ENCODE measurements around the gene NFE2.
"Not testable (repeated sequence)": the region's sequence is repeated elsewhere in the genome, so short reads cannot be mapped to it uniquely, and the experiment has no call there.

Gene NFE2

DNA sequence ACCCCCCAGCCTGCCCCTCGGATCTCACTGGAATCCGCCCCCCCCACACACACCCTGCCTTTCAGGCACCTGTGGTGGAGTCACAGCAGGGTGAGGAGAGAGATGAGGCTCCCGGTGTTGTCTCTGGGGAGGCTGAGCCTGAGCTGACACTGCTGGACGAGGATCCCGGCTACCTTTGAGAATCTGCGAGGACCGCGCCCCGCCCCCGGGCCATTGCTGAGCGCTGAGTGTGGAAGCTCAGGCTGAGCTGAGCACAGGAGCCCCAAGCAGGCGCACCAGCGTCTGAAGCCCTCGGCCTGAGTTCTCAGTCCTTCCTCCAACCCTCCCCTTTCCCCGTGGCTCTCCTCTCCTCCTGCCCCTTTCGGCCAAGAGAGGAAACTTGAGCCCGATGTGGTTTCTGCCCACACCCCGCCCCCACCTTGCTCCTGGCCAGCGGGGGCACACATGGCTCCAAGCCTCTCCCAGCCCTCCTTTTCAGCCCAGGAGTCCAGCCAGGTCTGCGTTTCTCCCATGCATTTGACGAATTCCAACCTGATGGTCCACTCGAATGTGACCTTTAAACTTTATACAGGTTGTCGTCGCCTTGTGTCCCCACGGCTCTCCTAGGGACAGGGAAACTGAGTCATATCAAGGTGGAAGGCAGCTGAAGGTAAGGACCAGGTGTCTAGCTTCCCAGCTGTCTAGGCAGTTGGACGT lies at the start of gene NFE2:
TSS of gene NFE2 (minus strand) at position 284 of the 696 bp plus-strand sequence. CDS start 5,767 bp downstream, outside the sequence.
- peak in 1 of 2 experiments; percentile 45 for DNase-seq

- no peak for DNase-seq
Observed at GRCh38 chr12:54349679-54350078, 48.9 kb upstream of the NFE2 start.

DNA sequence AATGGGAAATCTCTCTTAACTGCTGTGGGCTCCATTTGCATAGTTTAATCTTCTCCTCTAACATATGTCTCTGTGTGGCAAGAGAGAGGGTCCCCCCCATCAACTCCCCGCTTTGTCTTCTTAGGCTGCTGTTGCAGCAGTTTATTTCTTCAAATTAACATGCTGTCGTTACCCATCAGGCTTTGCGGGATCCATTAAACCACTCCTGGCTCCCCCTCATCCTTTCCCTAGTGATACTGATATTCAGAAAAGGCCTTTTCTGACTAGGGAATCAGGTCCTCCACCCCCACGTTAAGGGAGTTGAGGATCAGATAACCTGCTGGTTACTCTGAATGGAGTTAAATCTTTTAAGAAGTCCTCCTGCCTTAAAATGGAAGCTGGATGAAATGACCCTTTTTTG lies 48.2 kb upstream of the NFE2 start:
- peak in 1 of 2 experiments; percentile 38 for DNase-seq

DNA sequence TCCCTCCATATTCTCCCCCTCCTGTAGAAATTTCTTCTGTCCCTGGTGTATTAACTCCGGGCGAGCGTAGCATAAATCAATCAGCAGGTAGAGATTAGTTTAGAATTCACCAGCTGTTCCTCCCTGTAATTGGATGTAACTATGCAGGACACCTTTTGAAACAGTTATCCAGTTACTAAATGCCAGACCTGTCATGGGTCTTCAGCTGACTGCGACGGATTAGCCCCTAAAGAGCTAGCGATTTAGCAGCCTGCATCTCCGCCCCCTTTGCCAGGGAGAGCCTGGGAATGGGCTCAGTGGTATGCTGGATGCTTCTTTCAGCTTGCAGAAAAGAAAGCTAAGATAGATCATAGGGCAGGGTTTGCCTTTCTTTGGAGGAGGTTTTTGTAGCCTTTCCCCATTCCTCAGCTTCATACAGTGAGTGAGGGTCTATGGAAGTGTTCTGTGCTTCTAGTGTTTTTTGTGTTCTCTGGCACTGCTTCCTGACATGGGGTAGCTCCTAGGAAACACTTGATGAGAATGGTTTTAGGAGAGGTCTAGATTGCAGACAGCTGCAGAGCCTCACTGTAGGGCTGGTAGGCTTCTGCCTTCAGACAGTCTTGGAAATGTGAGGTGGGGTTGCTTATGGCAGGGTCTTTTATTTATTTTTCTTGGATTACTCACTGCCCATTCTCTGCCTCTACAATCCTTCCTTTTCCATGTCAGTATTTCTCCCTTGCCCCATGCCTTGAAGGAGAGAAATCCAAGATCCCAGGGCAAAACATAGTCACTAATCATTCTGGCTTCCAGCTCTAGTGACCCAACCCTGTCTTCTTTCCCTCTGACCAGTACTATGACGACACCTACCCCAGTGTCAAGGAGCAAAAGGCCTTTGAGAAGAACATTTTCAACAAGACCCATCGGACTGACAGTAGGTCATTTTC lies 40.8 kb upstream of the NFE2 start:
- peak; percentile 82 to 92 for DNase-seq

DNA sequence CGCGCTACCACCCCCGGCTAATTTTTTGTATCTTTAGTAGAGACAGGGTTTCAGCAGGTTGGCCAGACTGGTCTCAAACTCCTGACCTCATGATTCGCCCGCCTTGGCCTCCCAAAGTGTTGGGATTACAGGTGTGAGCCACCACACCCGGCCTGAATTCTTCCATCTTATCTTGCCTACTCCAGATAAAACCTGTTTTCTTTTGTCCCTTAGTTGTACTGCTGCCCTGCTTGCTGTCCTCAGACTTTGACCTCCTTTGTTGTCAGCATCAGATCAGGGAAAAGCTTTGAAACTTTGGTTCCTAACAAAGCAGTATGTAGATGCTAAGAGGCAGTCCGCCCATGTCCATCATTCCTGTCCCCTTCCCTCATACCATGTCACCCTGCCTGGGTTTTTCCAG lies 40.0 kb upstream of the NFE2 start:
- DNase-seq = no peak

DNA sequence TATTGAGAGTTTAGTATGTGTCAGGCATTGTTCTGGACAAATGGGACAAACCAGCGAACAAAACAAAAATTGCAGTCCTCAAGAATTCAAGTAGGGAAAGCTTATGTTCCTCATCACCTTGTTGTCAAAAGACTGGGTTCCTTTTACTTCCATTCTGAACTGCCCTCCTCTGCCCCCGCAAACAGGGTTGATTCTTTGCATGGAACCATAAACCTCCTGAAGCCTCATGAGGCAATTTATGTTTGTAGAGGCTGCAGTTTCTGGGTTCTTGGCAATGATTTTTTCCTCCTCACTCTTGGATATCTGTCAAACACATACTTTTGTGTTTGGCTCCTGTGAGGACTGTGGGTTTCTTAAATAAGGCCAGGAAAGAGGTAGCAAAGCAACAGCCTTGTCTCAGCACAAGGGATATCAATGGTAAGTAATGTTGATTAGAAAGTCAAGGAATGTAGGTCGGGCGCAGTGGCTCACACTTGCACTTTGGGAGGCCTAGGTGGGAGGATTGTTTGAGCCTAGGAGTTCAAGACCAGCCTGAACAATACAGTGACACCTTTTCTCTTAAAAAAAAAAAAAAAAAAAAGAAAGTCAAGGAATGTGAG lies 38.0 kb upstream of the NFE2 start:
- no peak for DNase-seq

DNA sequence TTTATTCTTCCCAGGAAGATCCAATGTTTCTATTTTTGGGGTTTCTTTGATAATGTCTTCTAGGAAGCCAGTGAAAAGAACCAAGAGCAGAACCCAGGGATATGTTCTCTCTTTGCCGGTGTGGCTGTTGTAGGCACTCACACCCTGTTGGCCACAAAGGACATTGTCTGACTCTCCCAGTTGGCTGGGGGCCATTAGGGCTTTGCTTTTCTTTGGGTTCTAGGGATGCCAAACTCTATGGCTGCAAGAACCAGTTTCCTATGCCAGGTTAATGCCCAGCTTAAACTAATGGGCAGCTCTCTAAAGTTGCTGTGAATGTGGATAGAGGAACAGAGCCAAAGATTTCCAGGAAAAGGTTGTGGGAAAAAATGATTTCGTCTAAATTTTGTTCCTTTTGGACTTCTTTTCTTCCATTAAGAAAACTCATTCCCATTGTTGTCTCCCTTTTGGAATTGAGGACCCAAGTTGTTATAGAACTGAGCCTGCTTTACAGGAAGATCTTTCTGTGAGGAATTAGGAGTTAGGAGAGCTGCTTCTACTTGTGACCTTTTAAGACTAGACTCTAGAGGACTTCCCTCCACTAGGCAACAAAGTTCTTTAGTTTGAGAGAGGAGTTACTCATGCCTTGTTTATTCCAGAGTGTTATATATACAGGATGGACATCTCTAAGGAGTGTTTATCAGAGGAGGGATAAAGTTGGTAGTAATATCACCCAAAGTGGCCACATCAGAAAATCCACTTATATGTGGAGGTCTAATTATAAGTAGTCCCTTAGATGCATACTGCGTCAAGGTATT lies 37.2 kb upstream of the NFE2 start:
- DNase-seq = no peak

GRCh38 chr12:54337280-54337842 lies 36.5 kb upstream of the NFE2 start:
- DNase-seq = peak in 1 of 2 experiments; percentile 49

GRCh38 chr12:54333420-54334034 lies 32.7 kb upstream of the NFE2 start:
- no peak for DNase-seq

GRCh38 chr12:54331461-54331860 lies 30.6 kb upstream of the NFE2 start:
- DNase-seq = no peak

DNA sequence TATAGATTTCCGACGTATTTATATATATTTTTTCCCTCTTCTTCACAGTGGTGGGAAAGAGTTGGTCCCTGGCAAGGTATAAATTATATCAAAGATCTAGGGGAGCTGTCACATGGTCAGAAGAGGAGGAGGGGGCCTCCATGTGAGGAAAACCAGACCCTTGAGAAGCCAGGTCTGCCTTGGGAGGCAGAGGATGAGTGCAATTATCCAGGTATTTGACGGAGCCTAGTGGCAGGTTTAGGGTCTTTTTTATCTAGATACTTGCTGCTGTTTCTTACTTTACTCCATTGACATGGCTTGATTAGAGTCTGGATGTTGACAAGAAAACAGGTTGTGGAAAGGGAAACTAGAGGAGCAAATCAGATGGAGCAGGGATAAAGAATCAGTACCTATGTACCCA lies 29.6 kb upstream of the NFE2 start:
- no peak for DNase-seq

- peak in 1 of 2 experiments; percentile 21 for DNase-seq
Observed at GRCh38 chr12:54329759-54330158, 28.9 kb upstream of the NFE2 start.

DNA sequence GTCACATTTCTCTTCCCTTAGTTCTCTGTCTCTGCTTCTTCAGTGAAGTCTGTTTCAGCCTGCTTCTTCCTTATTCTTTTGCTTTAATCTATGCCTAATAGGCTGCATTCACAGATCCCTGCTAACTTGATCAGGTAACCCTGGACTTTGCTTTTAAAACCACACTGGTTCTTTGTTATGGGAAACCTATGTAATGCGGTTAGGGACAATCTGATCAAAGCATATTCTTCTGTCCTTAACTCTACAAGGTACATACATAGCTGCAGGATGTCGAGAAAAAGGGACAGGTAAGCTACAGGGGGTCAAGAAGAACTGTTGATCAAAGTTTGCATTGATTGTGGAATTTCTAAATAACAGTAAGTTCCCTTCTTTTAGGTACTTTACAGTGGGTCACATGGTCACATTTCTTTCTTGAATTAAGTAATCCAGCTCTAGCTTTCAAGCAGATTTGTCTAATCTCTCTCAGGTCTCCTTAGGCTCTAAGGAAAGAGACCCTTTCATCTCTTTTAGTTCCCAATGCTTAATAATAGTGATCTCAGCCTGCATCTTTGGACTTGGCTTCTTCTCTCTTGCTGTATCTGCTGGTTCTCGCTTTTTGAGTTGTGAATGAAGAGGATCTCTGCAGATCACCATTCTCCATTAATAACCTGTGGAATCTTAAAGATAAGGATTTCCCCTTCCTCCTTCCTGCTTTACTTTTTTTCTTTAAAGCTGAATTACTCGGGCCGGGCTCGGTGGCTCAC lies 28.0 kb upstream of the NFE2 start:
- no peak for DNase-seq

GRCh38 chr12:54325442-54326109 lies 24.8 kb upstream of the NFE2 start:
- DNase-seq = not testable (repeated sequence)

DNA sequence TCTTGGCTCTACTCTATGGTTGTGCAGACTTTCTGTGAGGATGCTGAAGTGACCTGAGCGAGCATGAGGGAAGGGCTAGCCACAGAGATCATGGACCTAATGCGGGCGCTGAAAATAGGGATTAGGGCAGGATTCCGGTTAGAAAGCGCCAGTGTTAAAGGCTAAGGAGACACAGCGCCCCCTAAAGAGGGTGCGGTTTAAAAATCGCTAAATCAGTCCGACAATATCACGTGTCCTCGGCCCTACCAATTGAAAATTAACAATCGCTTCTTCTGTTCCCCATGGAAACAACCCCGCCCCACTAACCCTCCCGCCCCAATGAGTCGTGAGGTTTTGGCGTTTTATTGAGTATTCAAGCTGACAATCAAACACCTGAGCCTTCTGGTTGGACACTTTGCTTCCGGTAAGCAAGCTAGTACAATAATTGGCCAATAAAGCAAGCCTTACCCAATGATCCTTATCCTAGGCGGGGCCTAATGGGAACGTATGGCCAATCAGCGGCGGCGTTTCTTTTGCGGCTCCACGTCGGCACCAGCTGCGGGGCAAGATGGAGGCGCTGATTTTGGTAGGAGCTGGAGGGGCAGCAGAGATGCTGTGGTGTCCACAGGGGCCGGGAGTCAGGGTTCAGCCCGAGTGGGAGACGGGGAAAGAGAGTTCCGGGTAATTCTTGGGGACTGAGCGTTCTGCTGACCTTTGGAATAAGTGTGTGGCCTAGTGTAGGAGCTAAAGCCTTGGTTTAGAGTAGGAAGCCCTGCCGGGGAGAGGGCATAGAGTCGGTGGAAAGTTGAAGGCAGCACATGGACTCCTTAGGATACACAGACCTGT lies 24.0 kb upstream of the NFE2 start, which contains the start of gene COPZ1:
TSS of gene COPZ1 (plus strand) at position 515 of the 825 bp plus-strand sequence. CDS start at position 548, 33 bp downstream.
- peak; percentile 98 to 99 for DNase-seq

DNA sequence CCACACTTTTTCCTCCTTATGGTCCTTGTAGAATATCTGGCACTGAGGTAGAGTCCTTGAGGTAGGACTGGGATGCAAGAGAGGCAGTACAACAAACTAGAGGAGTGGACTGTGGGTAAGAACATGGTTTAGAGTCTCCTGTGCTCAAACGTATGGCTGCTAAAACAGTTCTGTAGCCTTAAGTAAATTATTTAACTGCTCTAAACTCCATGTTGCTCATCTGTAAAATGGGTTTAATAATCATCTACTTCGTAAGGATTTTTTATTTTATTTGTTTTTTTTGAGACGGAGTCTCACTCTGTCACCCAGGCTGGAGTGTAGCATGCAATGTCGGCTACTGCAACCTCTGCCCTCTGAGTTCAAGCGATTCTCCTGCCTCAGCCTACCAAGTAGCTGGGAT lies 20.5 kb upstream of the NFE2 start:
- no peak for DNase-seq

GRCh38 chr12:54312309-54312708 lies 11.5 kb upstream of the NFE2 start:
- not testable (repeated sequence) for DNase-seq

DNA sequence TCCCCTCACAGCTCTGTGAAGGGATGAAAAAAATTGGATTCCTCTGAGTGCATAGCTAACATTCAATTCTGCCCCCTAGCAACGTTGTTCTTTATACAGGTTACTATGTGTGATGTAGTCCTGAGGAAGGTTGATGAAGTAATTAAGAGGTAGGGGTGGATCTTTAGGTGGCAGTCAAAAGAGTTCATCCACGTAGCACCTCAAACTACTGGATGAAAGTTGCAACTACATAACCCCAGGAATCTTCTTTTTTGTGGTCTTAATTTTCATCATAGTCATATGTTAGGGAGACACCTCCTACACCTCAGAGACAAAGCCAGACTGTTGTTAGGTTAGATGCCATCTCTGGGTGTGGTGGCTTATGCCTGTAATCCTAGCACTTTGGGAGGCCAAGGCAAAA lies 10.2 kb upstream of the NFE2 start:
- no peak for DNase-seq

Data from NCI-H524 (cell line).